Effector CD4-positive, alpha-beta T cell (primary cell): Measurements from ENCODE around the gene UROC1.

Experiments used
- DNase-seq: peaks from one replicate; pipeline ENCODE4 v3.0.0-alpha.2; 2020

Gene UROC1

DNA sequence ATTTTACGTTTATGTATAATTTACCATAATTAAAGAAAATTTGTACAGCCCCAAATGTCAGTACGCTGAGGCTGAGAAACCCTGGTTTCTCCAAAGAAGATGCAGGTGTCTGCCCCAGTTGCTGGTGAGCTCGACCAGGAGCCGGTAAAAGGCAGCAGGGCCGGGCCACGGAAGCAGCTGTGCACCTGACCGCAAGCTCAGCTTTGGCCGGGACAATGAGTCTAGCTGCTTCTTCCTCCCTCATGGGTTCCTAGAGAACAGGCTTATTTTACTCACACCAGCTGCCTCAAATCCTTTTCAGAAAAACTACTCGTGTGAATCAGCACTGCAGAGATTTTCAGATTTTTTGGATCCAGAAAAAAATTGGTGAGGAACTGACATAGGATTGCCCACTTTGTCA, 23.8 kb downstream of the UROC1 start:
- DNase-seq: no peak

DNA sequence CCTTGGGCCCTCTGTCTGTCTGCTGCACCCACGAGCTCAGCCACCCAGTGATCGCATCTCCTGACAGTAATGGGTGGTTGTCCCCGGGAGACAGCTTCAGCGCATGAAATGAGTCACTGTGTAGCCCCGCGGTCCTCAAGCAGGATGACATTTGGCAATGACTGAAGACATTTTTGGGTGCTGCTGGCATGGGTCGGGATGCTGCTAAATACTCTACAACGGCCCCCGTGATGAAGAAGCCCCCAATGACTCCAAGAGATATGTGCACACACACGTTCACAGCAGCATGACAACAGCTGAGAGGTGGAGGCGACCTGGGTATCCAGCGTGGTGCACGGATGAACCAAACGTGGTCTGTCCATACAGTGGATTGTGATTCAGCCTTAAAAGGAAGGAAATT, 24.5 kb downstream of the UROC1 start:
- no peak for DNase-seq

DNA sequence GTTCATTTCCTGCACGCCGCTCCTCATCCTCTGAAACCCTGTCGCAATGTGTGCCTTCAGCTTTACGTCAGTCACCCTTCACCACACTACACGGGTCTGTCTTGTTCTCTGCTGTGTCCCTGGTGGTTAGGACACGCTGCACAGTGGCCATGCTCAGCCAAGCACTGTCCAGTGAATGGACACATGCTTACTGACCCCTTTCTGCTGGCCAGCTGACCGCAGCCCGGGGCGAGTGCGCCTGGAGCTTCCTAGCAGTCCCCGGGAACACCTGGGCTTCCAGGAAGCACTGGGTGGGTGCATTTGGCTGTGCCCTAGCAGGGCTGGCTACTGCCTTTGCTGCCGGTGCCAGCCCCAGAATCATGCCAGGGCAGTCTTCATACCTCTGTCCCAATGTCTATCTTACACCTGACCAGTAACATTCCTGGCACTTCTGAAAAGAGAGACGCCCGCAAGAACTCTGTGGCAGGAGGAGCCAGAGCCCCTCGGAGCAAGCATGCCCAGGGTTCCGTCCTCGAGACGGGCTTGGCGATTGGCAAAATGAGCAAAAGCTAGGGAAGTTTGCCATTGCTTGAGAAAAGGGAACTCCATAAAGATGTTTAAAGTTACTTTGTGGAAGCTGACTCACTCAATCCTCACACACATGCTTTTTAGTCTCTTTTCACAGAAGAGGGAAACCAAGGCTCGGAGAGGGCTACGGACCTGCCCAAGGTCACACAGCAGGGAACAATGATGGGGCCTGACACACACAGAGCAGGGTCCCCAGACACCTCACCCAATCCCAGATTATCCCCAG, 26.2 kb downstream of the UROC1 start:
- no peak for DNase-seq

DNA sequence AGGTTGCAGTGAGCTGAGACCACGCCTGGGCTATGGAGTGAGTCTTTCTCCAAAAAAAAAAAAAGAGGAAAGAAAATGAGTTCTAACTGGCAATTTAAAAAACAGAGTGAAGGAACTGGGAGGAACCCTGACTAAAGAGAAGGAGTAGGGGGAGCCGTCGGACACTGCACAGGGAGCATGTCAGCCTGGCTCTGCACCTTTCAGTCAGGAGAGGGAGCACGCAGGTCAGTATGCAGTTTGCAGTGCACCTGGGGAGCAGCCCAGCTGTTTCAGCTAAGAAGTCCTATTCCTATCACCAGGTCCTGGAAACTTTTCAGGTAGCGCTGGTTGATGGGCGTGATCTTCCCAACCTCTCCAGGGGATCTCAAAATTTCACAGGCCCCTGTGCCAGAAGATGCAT, 27.0 kb downstream of the UROC1 start:
- no peak for DNase-seq

DNA sequence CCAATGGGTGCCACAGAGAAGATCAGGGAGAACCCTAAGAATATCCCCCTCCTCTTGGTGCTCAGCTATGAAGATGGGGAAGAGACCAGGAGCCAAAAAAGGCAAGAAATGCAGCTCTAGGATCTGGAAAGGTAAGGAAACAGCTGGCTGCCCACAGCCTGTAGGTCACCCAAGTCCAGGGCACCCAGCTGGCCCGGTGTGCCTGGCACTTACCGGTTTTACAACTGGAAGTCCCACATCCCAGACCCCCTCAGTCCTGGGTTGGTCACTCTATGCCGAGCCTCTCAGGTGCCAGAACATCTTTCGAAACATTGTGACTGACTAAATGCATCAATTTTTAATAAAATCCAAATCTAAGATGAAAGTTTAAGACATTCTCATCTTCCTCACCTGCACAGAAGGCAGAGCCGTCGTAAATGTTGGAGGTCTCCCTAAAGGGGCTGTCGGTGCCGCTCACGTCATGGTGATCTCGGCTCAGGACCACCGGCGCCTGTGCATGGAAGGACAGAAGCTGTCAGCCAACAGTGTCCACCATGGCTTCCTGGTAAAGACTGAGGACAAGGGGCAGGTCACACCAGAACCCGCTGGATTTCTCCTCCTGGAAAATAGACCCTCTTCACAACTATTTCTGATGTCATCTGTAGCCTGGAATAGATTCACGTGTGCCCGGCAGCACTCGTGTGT, 28.5 kb downstream of the UROC1 start:
- DNase-seq: no peak

DNA sequence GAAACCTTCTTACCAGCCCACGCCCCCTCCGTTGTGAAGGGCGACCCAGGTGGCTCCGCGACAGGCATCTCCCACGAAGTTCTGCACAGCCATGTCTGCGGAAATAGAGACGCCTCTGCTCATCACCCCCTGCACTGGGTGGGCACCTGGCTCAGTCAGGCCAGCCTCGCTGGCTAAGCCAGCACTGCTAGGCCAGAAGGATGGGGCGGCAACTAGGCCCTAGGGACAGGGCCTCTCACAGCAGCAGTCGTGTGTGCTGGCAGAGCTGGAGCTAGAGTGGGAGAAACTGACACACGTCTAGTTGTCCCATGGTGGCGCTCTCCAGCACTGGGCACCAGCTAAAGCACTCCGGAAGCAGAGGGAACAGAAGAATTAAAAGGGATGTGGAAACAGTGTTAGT, 29.4 kb downstream of the UROC1 start:
- no peak for DNase-seq

DNA sequence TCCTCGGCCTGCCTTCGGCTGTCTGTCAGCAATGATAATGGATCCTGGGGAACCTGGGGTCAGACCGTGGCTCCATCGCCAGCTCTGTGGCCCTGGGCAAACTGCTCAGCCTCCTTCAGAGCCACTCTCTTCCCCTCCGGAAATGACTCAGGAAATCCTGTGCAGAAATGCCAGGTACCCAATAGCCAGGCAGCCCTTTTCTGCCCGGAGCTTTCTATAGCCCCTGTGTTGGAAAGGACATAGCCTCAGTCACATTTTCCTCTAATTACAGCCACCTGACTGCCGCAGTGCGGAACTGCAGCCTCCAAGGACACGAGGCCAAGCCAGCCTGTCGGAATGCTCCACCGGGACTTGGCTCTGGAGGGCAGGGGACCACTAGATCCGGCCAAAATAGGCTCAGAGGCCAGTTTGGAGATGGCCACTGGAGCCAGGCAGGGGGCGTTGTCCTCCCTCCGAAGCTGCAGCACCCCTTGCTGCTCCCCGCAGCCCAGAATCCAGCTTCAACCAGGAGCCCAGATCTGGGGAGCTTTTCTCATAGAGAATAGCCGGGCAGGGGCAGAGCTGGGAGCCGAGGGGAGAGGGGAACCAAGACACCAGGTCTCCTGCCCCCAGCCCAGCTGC, 30.3 kb downstream of the UROC1 start:
- DNase-seq: no peak

DNA sequence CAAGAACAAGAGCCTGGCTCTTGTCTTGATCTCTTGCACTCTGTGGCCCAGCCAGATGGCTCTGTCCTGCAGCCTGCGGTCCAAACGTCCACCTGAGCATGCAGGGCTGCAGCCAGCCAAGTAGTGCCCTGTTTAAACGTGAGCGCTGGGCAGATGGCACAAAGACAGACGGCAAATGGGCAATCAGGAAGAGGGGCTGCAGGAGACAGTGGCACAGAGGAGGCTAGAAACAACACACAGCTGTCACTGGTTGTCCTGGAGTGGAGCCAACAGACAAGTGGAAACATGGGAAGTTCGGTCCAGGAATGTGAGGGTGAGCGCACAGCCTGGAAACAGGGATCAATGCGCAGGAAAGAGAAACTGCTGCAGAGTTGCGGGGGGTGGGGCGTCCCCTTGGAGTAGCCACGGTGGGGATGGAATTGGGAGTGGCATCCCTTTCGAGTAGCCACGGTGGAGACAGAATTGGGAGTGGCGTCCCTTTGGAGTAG, 31.2 kb downstream of the UROC1 start:
- no peak for DNase-seq

DNA sequence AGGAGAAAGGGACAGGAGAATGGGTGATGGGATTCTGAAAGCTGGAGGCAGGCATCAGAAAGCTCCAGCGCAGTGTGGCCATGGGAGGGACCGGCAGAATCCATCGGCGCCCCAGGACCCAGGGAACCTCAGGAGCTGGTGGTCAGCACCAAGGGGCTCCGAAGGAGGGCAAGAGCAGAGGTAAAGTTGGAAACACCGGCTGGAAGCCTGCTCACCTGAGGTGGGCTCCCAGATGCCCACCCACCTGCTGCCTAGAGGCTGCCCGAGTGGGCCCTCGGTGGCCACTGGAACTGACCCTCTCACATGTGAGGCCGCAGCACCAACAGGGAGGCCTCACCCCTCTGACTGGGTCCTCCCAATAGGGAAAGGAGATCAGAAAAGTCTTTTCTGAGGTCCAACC, 31.6 kb downstream of the UROC1 start:
- DNase-seq: no peak

DNA sequence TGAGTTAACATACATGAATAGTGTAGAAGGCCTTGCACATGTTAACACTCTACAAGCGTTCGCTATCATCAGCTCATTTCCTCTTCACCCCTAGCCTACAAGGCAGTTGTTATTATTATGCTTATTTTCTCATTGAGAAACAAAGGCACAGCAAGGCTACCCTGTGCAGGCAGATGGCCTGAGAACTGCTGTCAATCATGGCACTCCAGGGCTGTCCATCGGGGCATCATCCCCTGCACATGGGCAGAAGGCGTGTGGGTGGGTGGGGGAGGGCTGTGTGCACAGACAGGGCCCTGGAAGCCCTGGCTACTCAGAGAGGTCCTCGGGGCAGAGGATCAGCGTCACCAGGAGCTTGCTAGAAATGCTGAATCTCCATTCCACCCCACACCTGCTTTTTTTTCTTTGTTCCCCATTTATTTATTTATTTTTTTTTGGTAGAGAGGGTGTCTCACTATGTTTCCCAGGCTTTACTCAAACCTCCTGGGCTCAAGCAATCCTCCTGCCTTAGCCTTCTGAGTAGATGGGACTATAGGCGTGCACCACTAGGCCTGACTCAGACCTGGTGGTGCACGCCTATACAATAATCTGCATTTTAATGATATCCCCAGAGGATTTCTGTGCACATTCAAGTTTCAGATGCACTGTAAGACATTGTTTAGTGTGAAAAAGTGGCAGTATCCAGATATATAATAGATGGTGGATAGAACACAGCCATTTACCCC, 32.2 kb downstream of the UROC1 start:
- DNase-seq: no peak

DNA sequence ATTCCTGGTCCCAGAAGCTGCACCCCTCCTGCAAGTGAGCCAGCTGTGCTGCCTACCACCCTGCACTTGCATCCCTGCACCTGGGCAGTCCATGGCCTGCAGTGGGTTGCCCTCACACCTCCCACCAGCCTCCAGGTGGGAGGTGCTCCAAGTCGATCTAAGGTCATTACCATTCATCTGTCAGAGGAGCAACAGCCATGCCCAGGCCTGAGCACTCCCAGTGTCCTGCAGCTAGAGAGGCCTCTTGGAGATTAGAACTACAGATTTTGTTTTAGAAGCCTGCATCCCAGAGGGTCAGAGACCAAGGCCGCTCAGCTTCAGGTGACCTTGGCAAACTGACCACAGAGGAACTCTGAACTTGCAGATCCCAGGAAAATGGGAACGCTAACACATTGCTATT, 32.9 kb downstream of the UROC1 start:
- DNase-seq: no peak

DNA sequence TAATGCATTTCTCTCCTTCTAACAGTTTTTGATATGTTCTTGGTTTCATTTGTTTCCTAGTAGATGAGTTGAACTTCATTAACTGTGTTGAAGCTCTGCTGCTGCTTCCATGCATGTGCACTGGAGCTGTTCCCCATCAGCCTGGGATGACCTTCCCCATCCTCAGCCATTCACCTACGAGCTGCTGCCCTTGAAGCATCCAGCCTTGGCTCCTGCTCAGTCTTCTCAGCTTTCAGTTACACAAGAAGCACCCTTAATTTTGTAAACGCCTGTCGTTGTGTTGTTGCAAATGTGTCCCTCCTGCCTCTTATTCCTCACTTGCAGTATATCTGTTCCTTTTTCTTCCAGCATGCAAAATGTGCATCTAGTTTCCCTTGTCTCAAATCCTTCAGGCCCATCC, 33.4 kb downstream of the UROC1 start:
- no peak for DNase-seq

DNA sequence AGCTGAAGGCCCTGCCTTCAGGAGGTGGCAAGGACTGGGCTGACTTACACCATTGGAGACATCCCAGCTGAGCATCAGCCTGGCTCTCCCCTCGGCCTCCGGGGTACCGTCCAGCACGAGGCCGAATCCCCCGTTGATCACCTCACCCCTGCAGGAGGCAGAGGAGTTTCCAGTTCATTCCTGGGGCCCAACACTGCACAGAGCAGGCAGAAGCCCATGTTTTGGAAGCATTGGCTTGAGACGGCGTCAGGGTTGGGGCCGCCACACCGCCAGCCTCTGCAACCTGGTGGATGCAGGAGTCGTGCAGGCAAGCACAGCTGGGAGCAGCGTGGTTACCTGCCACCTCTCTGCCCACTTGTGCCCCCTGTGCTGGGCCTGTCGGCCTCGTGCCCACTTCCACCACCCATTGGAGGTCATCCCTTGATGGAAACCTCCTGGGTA, 34.2 kb downstream of the UROC1 start:
- DNase-seq: no peak

DNA sequence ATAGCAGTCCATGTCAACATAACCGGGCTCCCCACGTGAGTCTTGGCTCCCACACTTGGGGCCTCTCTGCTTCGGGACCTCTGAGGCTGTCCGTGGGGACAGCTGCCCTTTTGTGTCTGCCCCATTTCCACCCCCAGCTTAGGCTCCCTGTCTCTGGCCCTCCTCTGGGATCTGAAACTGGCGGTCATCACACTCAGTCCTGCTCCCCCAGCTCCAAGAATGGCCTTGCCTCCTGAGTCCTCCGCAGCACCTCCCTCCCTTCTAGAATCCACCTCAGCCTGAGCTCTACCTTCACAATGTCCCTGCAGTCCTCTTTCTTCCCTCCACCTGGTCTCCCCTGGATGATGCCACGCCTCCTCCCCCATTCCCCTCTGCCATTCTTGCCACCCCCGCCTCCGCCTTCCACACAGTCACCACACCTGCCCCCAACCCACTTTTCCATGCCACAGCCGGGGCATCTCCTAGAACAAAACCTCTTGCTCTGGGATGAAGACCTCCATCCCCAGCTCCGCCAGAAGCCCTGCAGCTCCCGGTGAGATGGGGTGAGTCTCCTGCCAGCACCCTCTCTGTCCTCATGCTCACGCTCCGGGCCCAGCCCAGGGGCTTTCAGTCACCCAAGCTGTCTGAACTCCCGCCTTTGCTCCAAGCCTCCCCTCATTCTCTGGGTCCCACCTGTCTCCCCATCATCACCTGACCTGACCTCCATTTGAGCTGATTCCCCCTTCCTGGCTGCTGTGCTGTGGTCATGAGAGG, 34.9 kb downstream of the UROC1 start:
- DNase-seq: no peak

DNA sequence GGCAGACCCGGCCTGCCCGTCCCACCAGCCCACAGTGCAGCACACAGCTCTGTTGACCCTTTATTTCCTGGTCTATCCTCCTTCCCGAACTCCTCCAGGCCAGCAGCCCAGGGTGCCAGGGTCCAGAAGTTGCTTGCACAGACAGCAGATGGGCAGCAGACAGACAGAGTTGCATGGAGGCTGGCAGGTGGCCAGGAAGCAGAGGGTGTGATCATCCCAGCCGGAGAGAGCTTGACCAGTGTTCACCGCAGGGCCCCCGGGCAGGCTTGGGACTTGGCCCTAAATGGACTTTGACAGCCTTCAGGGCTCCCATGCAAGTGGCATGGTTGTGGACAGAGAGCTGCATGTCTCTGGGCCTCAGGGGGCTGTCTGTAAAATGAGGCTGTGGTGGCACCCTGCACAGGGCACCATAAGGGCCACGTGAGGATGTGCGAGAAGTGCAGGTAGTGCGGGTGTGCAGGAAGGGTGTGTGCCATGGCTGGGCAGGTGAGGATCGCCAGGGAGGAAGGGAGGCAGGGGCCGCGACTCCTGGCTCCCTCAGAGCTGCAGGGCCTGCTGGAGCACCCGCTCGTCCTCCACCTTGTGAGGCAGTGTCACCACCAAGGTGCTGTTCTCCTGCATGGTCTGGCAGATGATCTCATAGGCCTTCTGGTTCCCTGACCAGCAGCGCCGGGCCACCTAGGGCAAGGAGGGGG, 35.6 kb downstream of the UROC1 start:
- DNase-seq: no peak

DNA sequence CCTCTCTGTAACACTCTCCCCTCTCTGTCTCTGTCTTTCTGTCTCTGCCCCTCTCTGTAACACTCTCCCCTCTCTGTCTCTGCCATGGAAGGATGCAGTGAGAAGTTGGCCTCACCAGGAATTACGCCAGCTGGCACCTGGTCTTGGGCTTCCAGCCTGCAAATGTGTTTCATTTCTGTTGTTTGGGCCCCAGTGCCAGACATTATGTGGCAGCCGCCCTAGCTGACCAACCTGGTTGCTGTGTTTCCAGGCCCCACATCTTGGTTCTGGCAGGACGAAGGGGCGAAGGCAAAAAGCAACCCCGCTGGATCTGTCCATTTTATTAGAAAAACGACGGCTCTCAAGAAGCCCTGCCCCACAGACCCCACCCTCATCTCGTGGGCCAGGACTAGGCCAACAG, 36.7 kb downstream of the UROC1 start:
- DNase-seq: no peak

DNA sequence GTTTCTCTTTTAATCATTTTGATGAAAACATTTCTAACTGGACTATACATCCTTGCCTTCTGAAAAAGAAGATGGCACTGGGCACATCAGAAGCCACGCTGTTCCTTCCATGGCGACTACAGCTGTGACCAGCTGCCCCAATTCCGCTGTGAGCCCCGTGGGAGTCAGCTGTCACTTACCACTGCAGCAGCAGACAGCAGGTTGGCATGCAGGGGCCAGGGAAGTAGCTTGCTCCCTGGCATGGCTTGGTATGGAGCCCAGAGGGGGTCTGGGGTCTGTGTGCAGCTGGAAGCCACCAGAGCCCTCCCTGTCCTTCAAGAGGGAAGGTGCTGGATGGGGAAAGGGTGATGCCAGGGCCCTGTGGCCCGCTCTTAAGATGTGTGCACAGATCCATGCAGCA, 37.4 kb downstream of the UROC1 start:
- DNase-seq: no peak

DNA sequence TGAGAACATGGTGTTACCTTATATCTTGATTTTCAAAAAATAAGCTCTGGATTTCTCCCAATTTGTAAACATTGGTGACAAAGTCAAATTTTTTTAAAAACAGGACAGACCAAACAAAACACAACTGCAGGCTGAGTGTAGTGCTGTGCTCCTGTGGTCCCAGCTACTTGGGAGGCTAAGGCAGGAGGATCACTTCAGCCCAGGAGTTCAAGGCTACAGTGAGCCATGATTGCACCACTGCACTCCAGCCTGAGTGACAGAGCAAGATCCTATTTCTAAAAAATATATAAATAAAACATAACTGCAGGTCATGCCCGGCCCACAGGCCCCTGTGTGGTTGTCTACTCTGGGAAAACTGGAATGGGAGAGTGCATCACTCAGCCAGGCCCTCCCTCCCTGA, 37.9 kb downstream of the UROC1 start:
- no peak for DNase-seq

DNA sequence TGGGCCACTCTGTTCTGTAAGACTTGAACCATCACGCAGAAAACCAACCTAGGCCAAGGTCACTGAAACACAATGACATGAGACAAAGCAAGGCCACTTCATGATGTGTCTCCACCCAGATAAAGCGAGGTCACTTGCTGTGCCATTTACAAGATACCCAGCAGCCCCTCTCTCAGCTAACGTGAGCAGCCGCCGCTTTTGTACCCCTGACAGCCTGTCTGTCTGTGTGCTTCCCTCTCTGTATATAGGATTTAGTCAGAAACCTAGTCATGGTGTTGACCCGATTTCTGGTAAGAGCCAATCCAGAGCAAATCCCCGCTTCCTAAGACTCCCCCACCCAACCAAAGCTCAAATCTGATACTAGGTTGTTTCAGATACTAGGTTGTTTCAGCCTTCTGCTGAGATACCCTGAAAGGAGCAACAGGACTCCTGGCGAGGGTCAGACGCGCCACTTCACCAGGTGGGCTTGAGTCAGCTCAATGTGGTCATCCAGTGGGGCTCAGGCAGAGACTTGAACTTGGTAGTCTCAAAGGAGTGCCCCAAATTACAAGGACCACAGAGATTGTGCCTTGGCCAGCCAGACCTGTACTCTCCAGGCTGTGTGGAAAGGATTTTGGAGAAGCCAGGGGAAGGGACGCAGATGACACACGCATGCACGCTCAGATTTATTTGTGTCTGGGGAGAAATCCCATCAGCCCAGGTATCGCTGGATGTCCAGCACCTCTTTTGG, 38.8 kb downstream of the UROC1 start:
- DNase-seq: no peak

DNA sequence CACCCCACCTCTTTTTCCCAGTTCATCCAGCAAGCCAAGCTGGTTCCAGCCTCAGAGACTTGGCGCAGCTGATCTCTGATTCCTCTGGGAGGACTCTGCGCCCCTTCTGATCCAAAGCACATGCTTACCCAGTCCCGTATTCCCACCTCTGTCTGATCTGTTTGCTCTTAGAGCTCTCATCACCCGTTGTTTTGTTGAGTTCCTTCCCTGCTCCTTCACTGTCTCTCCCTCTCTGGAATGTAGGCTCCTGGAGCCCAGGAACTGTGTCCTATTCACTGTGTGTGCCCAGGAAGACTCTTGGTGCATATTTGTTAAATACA, 40.6 kb downstream of the UROC1 start:
- DNase-seq: no peak
